ENCODE results near the gene TRUB1.

DNA sequence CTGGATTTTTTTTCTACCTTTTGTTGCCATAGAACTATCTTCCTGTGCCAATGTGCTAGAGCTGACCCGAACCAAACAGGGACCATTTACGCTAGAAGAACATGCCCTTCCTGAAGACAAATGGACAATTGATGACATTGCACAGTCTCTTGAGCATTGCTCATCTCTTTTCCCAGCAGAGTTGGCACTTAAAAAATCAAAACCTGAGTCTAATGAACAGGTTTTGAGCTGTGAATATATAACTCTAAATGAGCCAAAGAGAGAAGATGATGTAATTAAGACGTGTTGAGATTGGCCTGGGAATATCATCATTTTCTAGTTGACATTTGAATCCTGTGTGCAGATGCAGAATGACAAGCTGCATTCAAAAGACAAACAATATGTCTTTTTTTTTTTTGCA is 37.1 kb downstream of the TRUB1 start:
- no peak for TF ChIP-seq POLR2AphosphoS5 (IDR thresholded peaks at IDR 0.05)
- TF ChIP-seq, protein P1, sequence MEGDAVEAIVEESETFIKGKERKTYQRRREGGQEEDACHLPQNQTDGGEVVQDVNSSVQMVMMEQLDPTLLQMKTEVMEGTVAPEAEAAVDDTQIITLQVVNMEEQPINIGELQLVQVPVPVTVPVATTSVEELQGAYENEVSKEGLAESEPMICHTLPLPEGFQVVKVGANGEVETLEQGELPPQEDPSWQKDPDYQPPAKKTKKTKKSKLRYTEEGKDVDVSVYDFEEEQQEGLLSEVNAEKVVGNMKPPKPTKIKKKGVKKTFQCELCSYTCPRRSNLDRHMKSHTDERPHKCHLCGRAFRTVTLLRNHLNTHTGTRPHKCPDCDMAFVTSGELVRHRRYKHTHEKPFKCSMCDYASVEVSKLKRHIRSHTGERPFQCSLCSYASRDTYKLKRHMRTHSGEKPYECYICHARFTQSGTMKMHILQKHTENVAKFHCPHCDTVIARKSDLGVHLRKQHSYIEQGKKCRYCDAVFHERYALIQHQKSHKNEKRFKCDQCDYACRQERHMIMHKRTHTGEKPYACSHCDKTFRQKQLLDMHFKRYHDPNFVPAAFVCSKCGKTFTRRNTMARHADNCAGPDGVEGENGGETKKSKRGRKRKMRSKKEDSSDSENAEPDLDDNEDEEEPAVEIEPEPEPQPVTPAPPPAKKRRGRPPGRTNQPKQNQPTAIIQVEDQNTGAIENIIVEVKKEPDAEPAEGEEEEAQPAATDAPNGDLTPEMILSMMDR (IDR thresholded peaks at IDR 0.05) = no peak

Measured in breast epithelium (tissue), 3 donors.